Panc1 (cell line): ENCODE data around the gene SPATA1.

Source experiments
- CTCF ChIP-seq: fragments of 450-650 bp; IDR thresholded peaks from 2 replicates; pipeline ENCODE4 v1.5.1; 2017; ENCODE audit warnings: mild to moderate bottlenecking
- POLR2AphosphoS5 ChIP-seq: IDR thresholded peaks from 2 replicates; pipeline ENCODE4 v1.6.1; 2012; ENCODE audit warnings: mild to moderate bottlenecking, low read depth, low read length, moderate library complexity

GRCh38 chr1:84611796-84612195 lies 105.6 kb downstream of the SPATA1 start:
- TF ChIP-seq POLR2AphosphoS5: no peak
- no peak for TF ChIP-seq CTCF
